ENCODE results near the gene CSNK2A1.

- TF ChIP-seq CTCF (IDR thresholded peaks at IDR 0.05): no peak
- no peak for TF ChIP-seq POLR2A (IDR thresholded peaks at IDR 0.05)
Observed at GRCh38 chr20:460707-461106, 82.9 kb downstream of the CSNK2A1 start.

Data from adrenal gland (tissue), 5 donors.